ENCODE measurements around the gene ZNF385A. TPM values are rescaled to one million over a fixed set of nuclear protein-coding genes. Genes with fewer than 3 reads are reported as not detected.

ZNF385A gene
- total and polyA plus RNA-seq, 2 of the 8 experiments (the other 6 are each of a cell fraction or from before 2014, with no cell fraction given), result 5.2 to 14.3 TPM

DNA sequence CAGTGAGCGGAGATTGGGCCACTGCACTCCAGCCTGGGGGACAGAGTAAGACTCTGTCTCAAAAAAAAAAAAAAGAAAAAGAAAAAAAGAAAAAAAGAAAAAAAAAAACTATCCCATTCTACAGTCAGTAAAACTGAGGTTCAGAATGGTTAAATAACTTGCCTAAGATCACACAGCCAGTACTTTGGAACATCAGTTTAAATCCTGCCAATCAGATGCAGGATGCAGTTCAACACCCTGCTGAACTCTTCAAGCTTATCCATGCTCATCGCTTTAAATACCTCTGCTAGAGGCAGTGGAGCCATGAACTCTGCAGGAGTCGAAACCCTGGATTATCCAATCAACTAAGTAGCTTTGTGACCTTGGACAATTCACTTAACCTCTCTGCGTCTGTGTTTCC lies 3.4 kb downstream of the ZNF385A start:
- Histone ChIP-seq H4K8ac (ENCODE audit: extremely low read depth, insufficient read depth, low read length) (no peak overlapping the region), H3K56ac (replicated peaks; ENCODE audit: insufficient read length, low read depth, low read length) (no peak overlapping the region), H3K4me1 (replicated peaks in 1 of 4; ENCODE audit: control insufficient read depth in 3 of 4, insufficient read depth in 4 of 4, low read length in 3 of 4) (peaks cover 16 to 30% (median 24%) of the 10 kb centered on the region in 4 experiments), H3K4me2 (ENCODE audit: insufficient read depth in 1 of 2, low read depth in 2 of 2, low read length in 2 of 2) (no peak overlapping the region), H3K9me3 (ENCODE audit: insufficient read depth in 2 of 2, low read depth in 1 of 2, low read length in 1 of 2) (no peaks in the 10 kb centered on the region), H3K36me3 (ENCODE audit: control insufficient read depth in 2 of 4, insufficient read depth in 4 of 4, low read length in 3 of 4) (peaks cover 0 to 10% (median 8%) of the 10 kb centered on the region in 4 experiments; a peak in 4 of 8 replicates), H3K4me3 (ENCODE audit: extremely low read depth in 1 of 4, insufficient read depth in 2 of 4, low read depth in 3 of 4, low read length in 4 of 4) (no peak overlapping the region), H3K27ac (ENCODE audit: low read depth, low read length) (no peak overlapping the region), H2BK15ac (ENCODE audit: low read length) (no peak overlapping the region), H3K4ac (replicated peaks; ENCODE audit: insufficient read length, low read depth, low read length) (no peak overlapping the region), H3K23me2 (ENCODE audit: low read depth, low read length) (peaks cover 2% of the 10 kb centered on the region; the same call in 1 of the 2 replicates), H3K18ac (ENCODE audit: extremely low read depth, low read length) (no peak overlapping the region), H3K27me3 (replicated peaks in 1 of 4; ENCODE audit: control insufficient read depth in 3 of 4, extremely low read depth in 1 of 4, insufficient read depth in 3 of 4, low read length in 3 of 4) (peaks cover 0 to 3% (median 1%) of the 10 kb centered on the region in 4 experiments; a peak in 2 of 7 replicates), H4K91ac (replicated peaks; ENCODE audit: insufficient read length, low read length) (no peak overlapping the region), H4K20me1 (replicated peaks in 1 of 2; ENCODE audit: control insufficient read depth in 1 of 2, insufficient read depth in 2 of 2, low read length in 2 of 2) (peaks cover 6 to 11% of the 10 kb centered on the region in 2 experiments), H3K9ac (replicated peaks in 1 of 4; ENCODE audit: extremely low read depth in 1 of 4, low read depth in 3 of 4, low read length in 3 of 4) (no peak overlapping the region), H3K14ac (ENCODE audit: insufficient read length) (no peak overlapping the region), H2BK20ac (ENCODE audit: low read length) (no peak overlapping the region), H4K5ac (ENCODE audit: insufficient read length, low read depth, low read length) (no peak overlapping the region), H2BK120ac (replicated peaks; ENCODE audit: low read depth, low read length) (no peak overlapping the region), H2BK5ac (ENCODE audit: low read depth, low read length) (no peak overlapping the region), H3K79me2 (ENCODE audit: control insufficient read depth in 1 of 2, insufficient read depth in 2 of 2, low read length in 2 of 2) (no peaks in the 10 kb centered on the region), H2BK12ac (ENCODE audit: low read depth, low read length) (no peak overlapping the region), H2AFZ (ENCODE audit: low read length) (no peak overlapping the region), H3K79me1 (ENCODE audit: low read depth, low read length) (0 out of 2 replicates have a peak, but pooled peaks cover 2% of the 10 kb centered on the region), H3K23ac (ENCODE audit: insufficient read length) (no peak overlapping the region), H2AK5ac (ENCODE audit: low read depth, low read length) (no peak overlapping the region)
- TF ChIP-seq TCF12 (IDR thresholded peaks at IDR 0.05; ENCODE audit: low read depth, low read length), result no peak
- TF ChIP-seq SRF (IDR thresholded peaks at IDR 0.05; ENCODE audit: low read depth, low read length), result no peak
- TF ChIP-seq EZH2 (IDR thresholded peaks at IDR 0.05; ENCODE audit: low read depth, low read length, severe bottlenecking), result no peak
- peak; percentile 17; the same call in 1 of the 2 replicates for TF ChIP-seq KDM1A (IDR thresholded peaks at IDR 0.05; ENCODE audit: borderline replicate concordance, low read length)
- TF ChIP-seq KDM4A (IDR thresholded peaks at IDR 0.05; ENCODE audit: low read depth, low read length, severe bottlenecking), result no peak
- FAIRE-seq, result no peak
- 97% methylated on average over 4 of the region's 4 CpGs; no CpG with 5 or more reads in 1 of the 2 experiments for WGBS, 2 experiments (ENCODE audit: extremely low coverage in 1 of 2, insufficient coverage in 1 of 2, insufficient read length in 1 of 2, insufficient replicate concordance in 2 of 2, low coverage in 1 of 2, low lambda C conversion rate in 2 of 2, missing lambda C conversion rate in 1 of 2)
- ChIA-PET POLR2A (ENCODE audit: partially characterized antibody) (interaction anchor here (1.1 kb wide), 1 partner anchor 9 kb away, joined by 4 read pairs; no protein-coding TSS in a partner anchor), CTCF (ENCODE audit: partially characterized antibody) (interaction anchor here (0.6 to 10.5 kb wide), 30 partner anchors 10 to 396 kb away, joined by 3 to 168 read pairs (median 10); partner anchors contain the start of genes HOXC10 and NFE2)
- DNase-seq (ENCODE audit: low read depth in 1 of 2, low spot score in 2 of 2), result no peak
